H9 (cell line): Measurements from ENCODE around the gene HLTF. TPM values are rescaled to one million over a fixed set of nuclear protein-coding genes. Genes with fewer than 3 reads are reported as not detected.

ENCODE experiments used
- DNase-seq: peaks from one replicate; pipeline ENCODE4 v3.0.0-alpha.2; 2017
- H2AFZ ChIP-seq: one replicate; pipeline ENCODE4 v1.6.1; 2013; ENCODE audit warnings: mild to moderate bottlenecking, low read length, control low read depth, moderate library complexity
- H2AK5ac ChIP-seq: 2 replicates; pipeline ENCODE4 v1.6.1; 2013; ENCODE audit warnings: low read length, control low read depth, mixed read lengths; ENCODE audit not compliant: insufficient read length
- H2BK120ac ChIP-seq: one replicate; pipeline ENCODE4 v1.6.1; 2013; ENCODE audit warnings: low read depth, mild to moderate bottlenecking, low read length, control low read depth, inconsistent platforms; ENCODE audit not compliant: poor library complexity, severe bottlenecking
- H2BK12ac ChIP-seq: 2 replicates; pipeline ENCODE4 v1.6.1; 2013; ENCODE audit warnings: low read length, control low read depth, mixed read lengths, low read depth; ENCODE audit not compliant: insufficient read length
- H2BK15ac ChIP-seq: 2 replicates; pipeline ENCODE4 v1.6.1; 2013; ENCODE audit warnings: low read depth, low read length, control low read depth
- H2BK20ac ChIP-seq: one replicate; pipeline ENCODE4 v1.6.1; 2013; ENCODE audit warnings: low read depth, mild to moderate bottlenecking, low read length, control low read depth, inconsistent platforms; ENCODE audit not compliant: poor library complexity, severe bottlenecking
- H2BK5ac ChIP-seq: 2 replicates; pipeline ENCODE4 v1.6.1; 2013; ENCODE audit warnings: low read length, control low read depth, mixed read lengths; ENCODE audit not compliant: insufficient read length
- H3K14ac ChIP-seq: 2 replicates; pipeline ENCODE4 v1.6.1; 2013; ENCODE audit warnings: low read length, control low read depth; ENCODE audit not compliant: insufficient read depth
- H3K18ac ChIP-seq: 2 replicates; pipeline ENCODE4 v1.6.1; 2013; ENCODE audit warnings: low read depth, mild to moderate bottlenecking, mixed read lengths, low read length, control low read depth; ENCODE audit not compliant: insufficient read length
- H3K23ac ChIP-seq: 2 replicates; pipeline ENCODE4 v1.6.1; 2013; ENCODE audit warnings: low read length, control low read depth, mixed read lengths, low read depth; ENCODE audit not compliant: insufficient read length
- H3K23me2 ChIP-seq: 2 replicates; pipeline ENCODE4 v1.6.1; 2013; ENCODE audit warnings: low read depth, mild to moderate bottlenecking, mixed read lengths, low read length, control low read depth; ENCODE audit not compliant: insufficient read length, poor library complexity, severe bottlenecking
- H3K27ac ChIP-seq: 2 replicates; pipeline ENCODE4 v1.5.1; 2013; ENCODE audit warnings: low read length, control low read depth, mixed read lengths, low read depth; ENCODE audit not compliant: insufficient read length
- H3K27me3 ChIP-seq: 2 replicates; pipeline ENCODE4 v1.6.1; 2013; ENCODE audit warnings: low read length, control low read depth, inconsistent platforms; ENCODE audit not compliant: insufficient read depth
- H3K4ac ChIP-seq: 2 replicates; pipeline ENCODE4 v1.6.1; 2013; ENCODE audit warnings: low read depth, mild to moderate bottlenecking, control low read depth, inconsistent platforms, low read length, moderate library complexity
- H3K4me1 ChIP-seq: 2 replicates; pipeline ENCODE4 v1.6.1; 2013; ENCODE audit warnings: low read length, control low read depth, inconsistent platforms; ENCODE audit not compliant: insufficient read depth
- H3K4me2 ChIP-seq: 2 replicates; pipeline ENCODE4 v1.6.1; 2013; ENCODE audit warnings: low read length, control low read depth, mixed read lengths; ENCODE audit not compliant: insufficient read length, insufficient read depth
- H3K56ac ChIP-seq: 2 replicates; pipeline ENCODE4 v1.6.1; 2013; ENCODE audit warnings: low read depth, mild to moderate bottlenecking, mixed read lengths, low read length, control low read depth; ENCODE audit not compliant: insufficient read length
- H3K79me1 ChIP-seq: 2 replicates; pipeline ENCODE4 v1.6.1; 2013; ENCODE audit warnings: low read depth, mild to moderate bottlenecking, moderate library complexity, low read length, control low read depth, inconsistent platforms; ENCODE audit not compliant: insufficient read depth, poor library complexity, severe bottlenecking
- H3K79me2 ChIP-seq: 2 replicates; pipeline ENCODE4 v1.6.1; 2013; ENCODE audit warnings: low read length, control low read depth, inconsistent platforms; ENCODE audit not compliant: insufficient read depth
- H3K9ac ChIP-seq: 2 replicates; pipeline ENCODE4 v1.6.1; 2013; ENCODE audit warnings: low read length, control low read depth, mixed read lengths; ENCODE audit not compliant: insufficient read length; ENCODE audit errors: extremely low read depth
- H3K9me3 ChIP-seq: one replicate; pipeline ENCODE4 v1.6.1; 2013; ENCODE audit warnings: low read depth, low read length, inconsistent platforms; ENCODE audit not compliant: control insufficient read depth
- H3T11ph ChIP-seq: one replicate; pipeline ENCODE4 v1.6.1; 2013; ENCODE audit warnings: mild to moderate bottlenecking, low read length, control low read depth, inconsistent platforms
- H4K20me1 ChIP-seq: one replicate; pipeline ENCODE4 v1.6.1; 2013; ENCODE audit not compliant: control insufficient read depth, insufficient read length, insufficient read depth
- H4K5ac ChIP-seq: 2 replicates; pipeline ENCODE4 v1.6.1; 2013; ENCODE audit warnings: low read depth, mild to moderate bottlenecking, mixed read lengths, low read length, control low read depth; ENCODE audit not compliant: insufficient read length
- H4K8ac ChIP-seq: replicated peaks from 2 replicates; pipeline ENCODE4 v1.6.1; 2013; ENCODE audit warnings: low read length, control low read depth, mixed read lengths, low read depth; ENCODE audit not compliant: insufficient read length
- H4K91ac ChIP-seq: 2 replicates; pipeline ENCODE4 v1.6.1; 2013; ENCODE audit warnings: low read depth, mild to moderate bottlenecking, moderate library complexity, mixed read lengths, low read length, control low read depth; ENCODE audit not compliant: insufficient read length
- H3K27ac Mint-ChIP-seq, 3 experiments: 2 replicates in 2 of 3; 3 replicates in 1 of 3; pipeline ENCODE4 v1.8.0; 2020 to 2021; ENCODE audit warnings: mixed read lengths in 3 of 3, mild to moderate bottlenecking in 1 of 3, moderate library complexity in 1 of 3
- H3K27me3 Mint-ChIP-seq: 2 replicates; pipeline ENCODE4 v1.8.0; 2021; ENCODE audit warnings: low read depth, mild to moderate bottlenecking, moderate library complexity, mixed read lengths
- H3K36me3 Mint-ChIP-seq, 3 experiments: 2 replicates in 2 of 3; 3 replicates in 1 of 3; pipeline ENCODE4 v1.8.0; 2020 to 2021; ENCODE audit warnings: low read depth in 3 of 3, mixed read lengths in 3 of 3; ENCODE audit not compliant: insufficient read depth in 1 of 3
- H3K4me1 Mint-ChIP-seq, 2 experiments: 2 replicates each; pipeline ENCODE4 v1.8.0; 2020; ENCODE audit warnings: mixed read lengths in 2 of 2
- H3K4me3 Mint-ChIP-seq, 2 experiments: 2 replicates in 1 of 2; 3 replicates in 1 of 2; pipeline ENCODE4 v1.8.0; 2020 to 2021; ENCODE audit warnings: mild to moderate bottlenecking in 2 of 2, mixed read lengths in 2 of 2, moderate library complexity in 1 of 2
- H3K9me3 Mint-ChIP-seq, 2 experiments: 2 replicates in 1 of 2; 3 replicates in 1 of 2; pipeline ENCODE4 v1.8.0; 2020; ENCODE audit warnings: mild to moderate bottlenecking in 2 of 2, mixed read lengths in 2 of 2, moderate library complexity in 1 of 2
- CTCF ChIP-seq: fragments of 200-600 bp; sonication (generic); conservative IDR thresholded peaks from 3 replicates; pipeline ENCODE4 v1.8.0; 2021; ENCODE audit warnings: antibody characterized with exemption, mild to moderate bottlenecking
- WGBS: extraction: QIAGEN DNeasy Blood & Tissue Kit; methylation state at CpG from one replicate; pipeline ENCODE4 v1.1.7; 2013; ENCODE audit warnings: missing lambda C conversion rate, low lambda C conversion rate, mixed read lengths; ENCODE audit not compliant: insufficient read length; ENCODE audit errors: extremely low coverage; 5-methylcytosine and 5-hydroxymethylcytosine counted together
- total RNA-seq: library from RNA; stranded (reverse); gene quantifications from 2 replicates; pipeline ENCODE4 v1.2.1, GENCODE V29; 2021

The HLTF gene
- total RNA-seq, 1 experiment from 2014 or later, result 41.5 TPM

- no peak for TF ChIP-seq CTCF
- Histone ChIP-seq H3K79me1 (no peaks in the 10 kb centered on the region), H3K18ac (no peak overlapping the region), H3K56ac (no peak overlapping the region), H2BK15ac (no peak overlapping the region), H3K79me2 (no peaks in the 10 kb centered on the region), H4K5ac (no peak overlapping the region), H3K27me3 (no peaks in the 10 kb centered on the region), H3K4ac (no peak overlapping the region), H2BK20ac (no peak overlapping the region), H2AK5ac (no peak overlapping the region), H3K4me1 (peaks cover 14% of the 10 kb centered on the region; the same call in 1 of the 2 replicates), H2BK12ac (no peak overlapping the region), H3T11ph (no peak overlapping the region), H4K20me1 (no peaks in the 10 kb centered on the region), H2AFZ (no peak overlapping the region), H4K91ac (no peak overlapping the region), H3K23ac (no peak overlapping the region), H4K8ac (no peak overlapping the region), H3K9me3 (peaks cover 8% of the 10 kb centered on the region), H3K4me2 (peak overlapping the region; percentile 20), H2BK5ac (no peak overlapping the region), H2BK120ac (no peak overlapping the region), H3K14ac (no peak overlapping the region), H3K27ac (peak overlapping the region; percentile 79), H3K9ac (no peak overlapping the region), H3K23me2 (no peaks in the 10 kb centered on the region)
- H3K27ac Mint-ChIP-seq, result peak overlapping the region; percentile 89 to 94 (median 90)
- WGBS, result no CpG with 5 or more reads among the region's 4 CpGs
- peaks cover 32% of the 10 kb centered on the region in 2 experiments for H3K4me1 Mint-ChIP-seq
- peaks cover 17 to 20% of the 10 kb centered on the region in 2 experiments for H3K9me3 Mint-ChIP-seq
- no peaks in the 10 kb centered on the region for H3K27me3 Mint-ChIP-seq
- DNase-seq, result no peak
- peaks cover 28 to 34% (median 32%) of the 10 kb centered on the region in 3 experiments for H3K36me3 Mint-ChIP-seq
- peak overlapping the region; percentile 35 to 58; a peak in 3 of 5 replicates for H3K4me3 Mint-ChIP-seq
These were observed 65.5 kb downstream of the HLTF start for GRCh38 chr3:149020839-149021252.
